Upper lobe of left lung (tissue), 6 donors: ENCODE measurements around the gene CADM3. TPM values are rescaled to one million over a fixed set of nuclear protein-coding genes. Genes with fewer than 3 reads are reported as not detected.

Source experiments
- ATAC-seq, 2 donors: fragments of 200-7000 bp; cut with Tn5 transposase; one replicate each; pipeline ENCODE4 v1.9.1; 2022; ENCODE audit warnings: mild to moderate bottlenecking in 2 of 2, moderate library complexity in 2 of 2; ENCODE audit not compliant: low FRiP score in 2 of 2
- DNase-seq, 2 donors: peaks; one replicate each; pipeline ENCODE4 v3.0.0-alpha.2; 2019 to 2020
- H3K27ac ChIP-seq, 4 donors: fragments of 200-600 bp; sonication (generic); one replicate each; pipeline ENCODE4 v1.5.1; 2016 to 2019
- H3K27me3 ChIP-seq, 4 donors: fragments of 200-600 bp; sonication (generic); one replicate each; pipeline ENCODE4 v1.5.1; 2017 to 2019
- H3K36me3 ChIP-seq, 4 donors: fragments of 200-600 bp; sonication (generic); one replicate each; pipeline ENCODE4 v1.5.1; 2016 to 2019
- H3K4me1 ChIP-seq, 4 donors: fragments of 200-600 bp; sonication (generic); one replicate each; pipeline ENCODE4 v1.5.1; 2018 to 2019
- H3K4me3 ChIP-seq, 4 donors: fragments of 200-600 bp; sonication (generic); one replicate each; pipeline ENCODE4 v1.5.1; 2017 to 2019; ENCODE audit warnings: mild to moderate bottlenecking in 2 of 4, moderate library complexity in 1 of 4
- H3K9me3 ChIP-seq, 4 donors: fragments of 200-600 bp; sonication (generic); one replicate each; pipeline ENCODE4 v1.5.1; 2018 to 2019
- EP300 ChIP-seq, 4 donors: sonication (generic); formaldehyde crosslinking; IDR thresholded peaks; one replicate each; pipeline ENCODE4 v1.5.1; 2017; ENCODE audit warnings: antibody characterized with exemption in 4 of 4, control low read depth in 2 of 4
- POLR2A ChIP-seq, 4 donors: fragments of 450-650 bp; IDR thresholded peaks; one replicate each; pipeline ENCODE4 v1.5.1; 2016 to 2017; ENCODE audit warnings: antibody characterized with exemption in 4 of 4, mild to moderate bottlenecking in 2 of 4
- POLR2AphosphoS5 ChIP-seq, 2 donors: sonication (generic); formaldehyde crosslinking; IDR thresholded peaks; one replicate each; pipeline ENCODE4 v1.5.1; 2017; ENCODE audit warnings: antibody characterized with exemption in 2 of 2
- WGBS, 2 donors: methylation state at CpG; one replicate each; pipeline ENCODE4 v1.1.5; 2017 to 2018; 5-methylcytosine and 5-hydroxymethylcytosine counted together
- total RNA-seq, 6 donors: library from RNA; depleted of rRNA in 4 of 6; stranded (reverse); fragments of >200 nt in 4 of 6; gene quantifications; one replicate each; pipeline versions ENCODE4 v1.1.0 to v1.2.1, GENCODE V29; 2016 to 2021
- TF ChIP-seq, protein P1 (sequence below), 6 experiments: fragments of 450-650 bp in 4 of 6; fragments of 200-600 bp in 2 of 6; sonication (generic) in 2 of 6; IDR thresholded peaks; one replicate each; pipeline ENCODE4 v1.5.1; 2016 to 2019; ENCODE audit warnings: antibody characterized with exemption in 6 of 6
- donor health status: DM: no; HTN: no; CAD: no; lungs with moderate emphysema.
- donor health status: DM: no; HTN: yes; CAD: no; lungs with severe emphysema.

The CADM3 gene
- total RNA-seq, 6 donors from 2014 or later = 0.98 to 16.0 (median 2.0) TPM

DNA sequence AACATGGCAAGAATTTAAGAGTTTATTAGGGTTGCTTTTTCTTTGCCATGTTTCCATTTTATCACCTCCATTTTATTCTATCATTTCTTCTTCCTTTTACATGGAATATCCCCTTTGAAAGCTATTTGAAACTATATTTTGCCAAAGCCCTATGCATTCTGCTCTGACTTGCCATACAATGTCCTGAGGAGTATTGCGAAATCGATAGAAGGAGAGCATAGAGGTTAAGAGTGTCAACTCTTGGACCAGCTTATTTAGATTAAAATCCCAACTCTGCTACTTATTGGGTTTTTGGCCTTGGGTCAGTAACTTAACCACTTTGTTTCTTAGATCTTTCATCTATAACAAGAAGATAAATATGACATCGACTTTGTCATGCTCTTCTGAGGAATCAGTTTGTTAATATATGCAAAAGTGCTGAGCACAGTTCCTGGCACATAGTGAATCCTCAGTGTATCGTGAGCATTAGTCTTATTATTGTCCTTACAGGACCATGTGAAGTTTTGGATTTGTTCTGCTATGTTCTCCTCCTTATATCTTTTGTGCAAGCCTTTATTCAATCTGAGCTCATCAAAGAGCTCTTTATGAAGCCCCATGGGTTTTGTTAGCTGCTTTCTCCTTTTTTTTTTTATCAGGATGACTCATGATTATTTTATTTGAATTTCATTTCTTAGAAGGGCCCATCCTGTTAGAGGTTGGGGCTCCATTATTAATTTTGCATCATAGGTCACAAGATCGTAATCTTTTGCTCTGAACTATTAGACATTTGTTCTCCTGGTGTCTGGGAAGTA, 50.9 kb downstream of the CADM3 start:
- Histone ChIP-seq H3K9me3 (no peaks in the 10 kb centered on the region), H3K4me1 (no peaks in the 10 kb centered on the region), H3K36me3 (no peaks in the 10 kb centered on the region), H3K4me3 (no peak overlapping the region), H3K27me3 (no peaks in the 10 kb centered on the region), H3K27ac (no peak overlapping the region)
- ATAC-seq (no peak), DNase-seq (no peak)
- WGBS, 2 donors = 72 to 80% methylated on average over 5 of the region's 5 CpGs
- TF ChIP-seq POLR2AphosphoS5 (IDR thresholded peaks at IDR 0.05) (no peak), EP300 (IDR thresholded peaks at IDR 0.05) (no peak), POLR2A (IDR thresholded peaks at IDR 0.05) (no peak)
- TF ChIP-seq, protein P1, sequence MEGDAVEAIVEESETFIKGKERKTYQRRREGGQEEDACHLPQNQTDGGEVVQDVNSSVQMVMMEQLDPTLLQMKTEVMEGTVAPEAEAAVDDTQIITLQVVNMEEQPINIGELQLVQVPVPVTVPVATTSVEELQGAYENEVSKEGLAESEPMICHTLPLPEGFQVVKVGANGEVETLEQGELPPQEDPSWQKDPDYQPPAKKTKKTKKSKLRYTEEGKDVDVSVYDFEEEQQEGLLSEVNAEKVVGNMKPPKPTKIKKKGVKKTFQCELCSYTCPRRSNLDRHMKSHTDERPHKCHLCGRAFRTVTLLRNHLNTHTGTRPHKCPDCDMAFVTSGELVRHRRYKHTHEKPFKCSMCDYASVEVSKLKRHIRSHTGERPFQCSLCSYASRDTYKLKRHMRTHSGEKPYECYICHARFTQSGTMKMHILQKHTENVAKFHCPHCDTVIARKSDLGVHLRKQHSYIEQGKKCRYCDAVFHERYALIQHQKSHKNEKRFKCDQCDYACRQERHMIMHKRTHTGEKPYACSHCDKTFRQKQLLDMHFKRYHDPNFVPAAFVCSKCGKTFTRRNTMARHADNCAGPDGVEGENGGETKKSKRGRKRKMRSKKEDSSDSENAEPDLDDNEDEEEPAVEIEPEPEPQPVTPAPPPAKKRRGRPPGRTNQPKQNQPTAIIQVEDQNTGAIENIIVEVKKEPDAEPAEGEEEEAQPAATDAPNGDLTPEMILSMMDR (IDR thresholded peaks at IDR 0.05) = no peak

DNA sequence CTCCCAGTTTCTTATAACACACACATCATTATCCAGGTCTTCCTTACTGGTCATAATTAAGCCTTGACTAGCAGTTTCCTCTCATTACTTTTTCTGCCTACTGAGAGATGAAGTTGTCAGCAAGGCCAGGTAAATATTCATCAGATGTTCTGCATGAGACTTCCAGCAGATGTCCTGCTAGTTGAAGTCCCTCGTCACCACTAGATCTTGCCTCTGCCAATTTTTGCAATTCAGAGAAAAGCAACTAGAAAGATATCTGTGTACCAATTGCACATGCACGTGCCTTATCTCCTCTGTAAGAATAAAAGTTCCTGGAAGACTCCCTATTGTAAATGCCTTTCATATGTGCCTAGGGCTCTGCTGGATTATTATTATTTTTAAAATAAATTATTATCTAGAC, 51.6 kb downstream of the CADM3 start:
- Histone ChIP-seq H3K4me1 (no peaks in the 10 kb centered on the region), H3K27ac (no peak overlapping the region), H3K4me3 (no peak overlapping the region), H3K9me3 (no peaks in the 10 kb centered on the region), H3K36me3 (no peaks in the 10 kb centered on the region), H3K27me3 (no peaks in the 10 kb centered on the region)
- DNase-seq (no peak), ATAC-seq (no peak)
- WGBS, 2 donors = 47 to 48% methylated on average over 2 of the region's 2 CpGs
- TF ChIP-seq POLR2AphosphoS5 (IDR thresholded peaks at IDR 0.05) = no peak
- TF ChIP-seq, protein P1 (IDR thresholded peaks at IDR 0.05) = no peak

DNA sequence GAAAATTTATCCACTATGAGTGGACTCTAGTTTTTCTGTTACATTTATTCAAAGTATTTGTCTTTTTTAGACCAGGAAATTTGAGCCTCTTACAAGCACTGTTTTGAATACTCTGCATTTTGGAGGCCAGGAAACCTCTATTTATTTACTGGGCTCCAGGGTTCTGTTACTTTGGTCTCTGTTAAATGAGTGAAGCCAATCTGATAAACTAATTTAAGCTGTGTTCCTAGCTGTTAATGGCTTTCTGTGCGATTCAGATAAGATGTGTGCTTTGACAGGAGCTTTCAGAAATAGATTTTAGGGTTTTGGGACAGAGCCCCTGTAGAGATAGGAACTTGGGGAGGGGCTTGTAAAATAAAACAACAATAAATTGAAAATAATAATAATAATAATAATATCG, 57.1 kb downstream of the CADM3 start:
- ATAC-seq = no peak
- no peak overlapping the region for H3K4me3 ChIP-seq
- no peaks in the 10 kb centered on the region for H3K36me3 ChIP-seq
- no peaks in the 10 kb centered on the region for H3K9me3 ChIP-seq
- TF ChIP-seq, protein P1 (IDR thresholded peaks at IDR 0.05) = no peak
- TF ChIP-seq POLR2AphosphoS5 (IDR thresholded peaks at IDR 0.05) (no peak), POLR2A (IDR thresholded peaks at IDR 0.05) (no peak), EP300 (IDR thresholded peaks at IDR 0.05) (no peak)
- WGBS, 2 donors = 46 to 62% methylated on average over 2 of the region's 2 CpGs
- no peak for DNase-seq
- H3K27me3 ChIP-seq = no peaks in the 10 kb centered on the region
- H3K4me1 ChIP-seq = peaks cover 0 to 3% (median 0%) of the 10 kb centered on the region in 4 donors
- H3K27ac ChIP-seq = peak overlapping the region in 1 of 4 donors; percentile 48

DNA sequence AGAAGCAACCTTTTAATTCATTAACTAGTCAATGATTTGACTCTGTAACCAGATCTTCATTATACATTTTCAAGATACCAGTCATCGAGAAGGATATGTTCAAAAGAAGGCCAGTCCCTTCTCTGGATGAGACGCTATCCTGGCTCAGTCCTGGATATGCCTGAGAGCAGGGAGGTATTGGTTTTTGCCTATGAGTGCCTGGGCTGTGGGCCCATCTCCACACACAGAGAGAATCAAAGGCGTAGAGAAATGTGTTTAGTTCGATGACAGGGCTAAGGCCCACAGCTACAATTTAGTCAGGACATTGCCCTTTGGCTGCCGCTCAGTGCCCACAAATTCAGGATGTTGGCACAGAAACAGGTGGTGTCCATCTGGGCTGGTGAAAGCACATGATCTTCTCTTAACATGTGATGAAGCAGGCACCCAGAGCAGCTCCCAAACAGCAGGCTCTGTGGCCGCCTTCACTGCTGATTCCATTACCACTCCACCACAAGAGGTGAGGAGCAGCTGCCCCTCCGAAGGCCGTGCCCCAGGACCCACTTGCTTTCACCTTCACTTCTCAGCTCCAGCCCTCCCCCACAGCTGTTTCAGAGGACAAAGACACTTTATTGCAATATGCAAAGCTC, 58.0 kb downstream of the CADM3 start:
- Histone ChIP-seq H3K9me3 (no peaks in the 10 kb centered on the region), H3K4me3 (no peak overlapping the region), H3K36me3 (no peaks in the 10 kb centered on the region), H3K4me1 (peaks cover 0 to 3% (median 0%) of the 10 kb centered on the region in 4 donors), H3K27ac (peak overlapping the region in 1 of 4 donors; percentile 48), H3K27me3 (no peaks in the 10 kb centered on the region)
- DNase-seq = no peak
- WGBS, 2 donors = 78 to 80% methylated on average over 7 to 8 of the region's 8 CpGs
- TF ChIP-seq, protein P1 (IDR thresholded peaks at IDR 0.05) = no peak
- no peak for TF ChIP-seq EP300 (IDR thresholded peaks at IDR 0.05)
- no peak for TF ChIP-seq POLR2A (IDR thresholded peaks at IDR 0.05)
- no peak for TF ChIP-seq POLR2AphosphoS5 (IDR thresholded peaks at IDR 0.05)
- no peak for ATAC-seq
